OCI-LY7 (cell line): ENCODE data around the gene ZNHIT1.

Experiments
- CTCF ChIP-seq: fragments of 200-600 bp; sonication (generic); conservative IDR thresholded peaks from 2 replicates; pipeline ENCODE4 v1.5.1; 2014; ENCODE audit warnings: mild to moderate bottlenecking, antibody characterized with exemption, low read length, moderate library complexity, mixed read lengths
- EZH2phosphoT487 ChIP-seq: fragments of 200-600 bp; sonication (generic); IDR thresholded peaks from 2 replicates; pipeline ENCODE4 v1.6.1; 2018; ENCODE audit warnings: low read depth, borderline replicate concordance, mild to moderate bottlenecking, mixed run types, antibody characterized with exemption, low read length, moderate library complexity, mixed read lengths

DNA sequence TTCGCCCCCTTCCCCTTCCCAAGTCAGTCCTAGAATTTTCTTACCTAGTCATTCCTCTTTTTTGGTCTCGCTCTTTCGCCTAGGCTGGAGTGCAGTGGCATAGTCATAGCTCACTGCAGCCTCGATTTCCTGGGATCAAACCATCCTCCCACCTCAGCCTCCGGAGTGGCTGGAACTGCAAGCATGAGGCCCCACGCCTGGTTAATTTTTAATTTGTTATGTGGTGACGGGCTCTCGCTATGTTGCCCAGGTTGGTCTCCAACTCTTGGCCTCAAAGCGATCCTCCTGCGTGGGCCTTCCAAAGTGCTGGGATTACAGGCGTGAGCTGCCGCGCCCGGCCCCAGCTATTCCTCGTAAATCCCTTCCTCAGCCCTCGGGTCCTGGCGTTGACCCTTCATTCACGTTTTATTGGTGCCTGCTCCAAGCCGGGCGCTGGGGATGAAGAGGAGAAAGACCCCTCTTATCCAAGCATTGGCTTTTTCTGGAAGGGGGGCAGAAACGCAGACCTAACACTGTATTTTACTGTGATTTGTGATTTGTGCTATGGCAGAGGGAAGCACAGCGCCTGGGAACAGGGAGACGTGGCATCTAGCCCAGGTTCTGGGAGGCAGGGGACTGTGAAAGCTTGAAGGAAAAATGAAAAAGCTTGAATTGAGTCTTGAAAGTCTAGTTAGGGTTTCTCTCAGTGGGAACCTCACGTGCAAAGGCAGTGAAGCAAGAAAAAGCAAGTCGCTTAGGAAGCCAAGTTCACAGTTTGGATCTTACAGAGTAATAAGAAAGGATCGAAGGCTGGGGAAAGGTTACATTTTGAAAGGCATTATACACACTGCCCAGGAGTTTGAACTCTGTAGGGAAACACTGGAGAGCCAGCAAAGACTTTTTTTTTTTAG lies 516 bp downstream of the ZNHIT1 start:
- no peak for TF ChIP-seq CTCF
- no peak for TF ChIP-seq EZH2phosphoT487
